HG03571 (cell line): Measurements from ENCODE around the gene CCDC201.
"Not testable (repeated sequence)": the region's sequence is repeated elsewhere in the genome, so short reads cannot be mapped to it uniquely, and the experiment has no call there.

Experiments used
- ATAC-seq: cut with Tn5 transposase; IDR thresholded peaks from one replicate; pipeline ENCODE4 v1.9.1; 2021; ENCODE audit not compliant: unreplicated experiment

The CCDC201 gene

GRCh38 chr7:45827731-45828130 lies 45.2 kb downstream of the CCDC201 start:
- not testable (repeated sequence) for ATAC-seq

DNA sequence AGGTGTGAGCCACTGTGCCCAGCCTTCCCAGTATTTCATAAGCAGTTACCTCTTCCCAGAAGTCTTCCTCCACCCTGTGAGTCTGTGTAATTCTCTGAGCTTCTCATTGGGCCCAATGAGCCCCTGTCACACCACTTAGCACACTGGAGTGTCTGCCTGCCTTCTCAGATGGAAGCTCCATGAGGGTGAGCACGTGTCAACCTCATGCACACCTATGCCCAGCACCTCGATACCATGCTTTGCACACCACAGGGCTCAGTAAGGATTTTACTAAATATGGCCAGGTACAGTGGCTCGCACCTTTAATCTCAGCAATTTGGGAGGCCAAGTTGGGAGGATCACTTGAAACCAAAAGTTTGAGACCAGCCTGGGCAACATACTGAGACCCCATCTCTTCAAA lies 46.3 kb downstream of the CCDC201 start:
- ATAC-seq = not testable (repeated sequence)

DNA sequence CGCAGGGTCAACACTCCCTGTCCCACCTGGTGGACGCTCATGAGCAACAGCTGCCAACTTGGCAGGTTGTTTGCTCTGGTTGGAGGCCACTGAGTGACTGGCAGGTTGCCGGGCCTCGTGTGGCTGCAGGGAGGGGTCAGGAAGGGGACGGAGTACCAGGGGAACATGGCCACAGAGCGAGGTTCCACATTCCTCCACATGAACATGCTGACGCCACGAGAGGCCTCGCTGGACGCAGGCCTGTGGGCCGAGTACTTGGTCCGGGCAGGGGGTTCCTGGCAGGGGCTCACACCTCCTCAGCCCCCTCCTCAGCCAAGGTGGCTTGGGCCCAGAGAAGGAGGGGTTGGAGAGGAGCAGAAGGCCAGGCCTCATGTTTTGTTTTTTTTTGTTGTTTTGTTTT lies 54.1 kb downstream of the CCDC201 start:
- ATAC-seq = not testable (repeated sequence)

DNA sequence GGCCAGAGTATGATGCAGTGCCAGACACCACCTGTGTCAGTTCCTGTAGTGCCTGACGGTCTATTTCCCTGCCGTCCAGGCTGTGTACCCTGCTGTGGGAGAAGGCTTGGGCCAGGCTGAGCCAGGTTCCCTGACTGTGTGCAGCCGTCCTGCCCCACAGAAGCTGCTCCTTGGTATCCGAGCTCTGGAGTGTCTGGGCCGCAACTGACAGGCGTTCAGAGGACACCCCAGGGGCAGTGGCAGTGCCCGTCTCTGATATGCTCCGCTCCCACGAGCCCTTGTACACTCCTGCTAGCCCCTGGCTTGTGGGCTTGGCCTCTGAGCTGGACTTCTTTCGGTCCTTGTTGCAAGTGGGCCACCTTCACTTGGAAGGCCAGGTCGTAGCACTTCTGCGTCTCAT lies 55.0 kb downstream of the CCDC201 start:
- ATAC-seq = not testable (repeated sequence)

GRCh38 chr7:45817016-45817415 lies 55.9 kb downstream of the CCDC201 start:
- ATAC-seq = not testable (repeated sequence)

GRCh38 chr7:45814216-45815118 lies 58.4 kb downstream of the CCDC201 start:
- not testable (repeated sequence) for ATAC-seq

GRCh38 chr7:45813771-45814170 lies 59.1 kb downstream of the CCDC201 start:
- ATAC-seq = not testable (repeated sequence)

DNA sequence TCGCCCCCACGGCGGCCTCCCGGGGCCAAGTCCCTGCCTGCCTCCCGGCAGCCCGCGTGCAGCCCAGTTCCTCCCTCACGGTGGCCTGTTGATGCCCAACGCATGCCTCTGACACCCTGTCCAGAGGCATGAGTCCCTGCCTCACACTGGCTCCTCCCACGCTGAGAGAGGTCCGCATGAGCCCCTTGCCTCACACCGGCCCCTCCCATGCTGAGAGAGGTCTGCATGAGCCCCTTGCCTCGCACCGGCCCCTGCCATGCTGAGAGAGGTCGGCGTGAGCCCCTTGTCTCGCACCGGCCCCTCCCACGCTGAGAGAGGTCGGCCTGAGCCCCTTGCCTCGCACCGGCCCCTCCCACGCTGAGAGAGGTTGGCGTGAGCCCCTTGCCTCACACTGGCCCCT lies 59.9 kb downstream of the CCDC201 start:
- no peak for ATAC-seq

GRCh38 chr7:45811652-45812234 lies 61.1 kb downstream of the CCDC201 start:
- not testable (repeated sequence) for ATAC-seq

DNA sequence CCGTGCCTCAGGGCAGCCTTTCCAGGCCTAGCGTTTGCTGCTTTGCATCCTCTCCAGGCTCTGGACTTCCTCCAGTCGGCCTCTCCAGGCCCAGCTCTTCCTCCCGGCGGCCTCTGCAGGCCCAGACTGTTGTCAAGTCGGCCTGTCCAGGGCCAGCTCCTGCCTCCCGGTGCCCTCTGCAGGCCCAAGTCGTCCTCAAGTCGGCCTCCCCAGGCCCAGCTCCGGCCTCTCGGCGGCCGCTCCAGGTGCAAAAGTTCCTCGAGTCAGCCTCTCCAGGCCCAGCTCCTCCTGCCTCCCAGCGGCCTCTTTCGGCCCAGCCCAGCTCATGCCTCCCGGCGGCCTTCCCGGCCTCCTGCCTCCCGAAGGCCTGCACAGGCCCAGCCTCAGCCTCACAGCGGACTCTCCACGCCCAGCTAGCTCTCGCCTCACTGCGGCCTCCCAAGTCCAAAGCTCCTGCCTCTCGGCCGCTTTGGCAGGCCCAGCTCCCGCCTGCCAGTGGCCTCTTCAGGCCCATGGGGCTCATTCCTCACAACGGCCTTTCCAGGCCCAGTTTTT lies 62.4 kb downstream of the CCDC201 start:
- ATAC-seq = not testable (repeated sequence)
